ENCODE measurements around the gene ITGA3.
"Not testable (repeated sequence)": the region's sequence is repeated elsewhere in the genome, so short reads cannot be mapped to it uniquely, and the experiment has no call there.

Gene ITGA3

GRCh38 chr17:50035421-50035879 lies 20.5 kb upstream of the ITGA3 start:
- no peak for DNase-seq

GRCh38 chr17:50035945-50036344 lies 20.0 kb upstream of the ITGA3 start:
- DNase-seq = no peak

- DNase-seq = peak; percentile 28
These were observed 19.3 kb upstream of the ITGA3 start for GRCh38 chr17:50036455-50037261.

- peak; percentile 33 for DNase-seq
These were observed 18.4 kb upstream of the ITGA3 start for GRCh38 chr17:50037321-50038107.

- DNase-seq = no peak
These were observed 16.9 kb upstream of the ITGA3 start for GRCh38 chr17:50039058-50039457.

- not testable (repeated sequence) for DNase-seq
These were observed 15.4 kb upstream of the ITGA3 start for GRCh38 chr17:50040496-50040895.

- DNase-seq = no peak
These were observed 13.7 kb upstream of the ITGA3 start for GRCh38 chr17:50042211-50042610.

- DNase-seq = no peak
These were observed 12.4 kb upstream of the ITGA3 start for GRCh38 chr17:50043290-50044148.

GRCh38 chr17:50044483-50044882 lies 11.4 kb upstream of the ITGA3 start:
- DNase-seq = peak; percentile 93

GRCh38 chr17:50045154-50045553 lies 10.8 kb upstream of the ITGA3 start:
- no peak for DNase-seq

- DNase-seq = no peak
These were observed 9.7 kb upstream of the ITGA3 start for GRCh38 chr17:50046179-50046578.

GRCh38 chr17:50046667-50047066 lies 9.2 kb upstream of the ITGA3 start:
- DNase-seq = no peak

GRCh38 chr17:50047083-50047482 lies 8.8 kb upstream of the ITGA3 start:
- DNase-seq = no peak

- DNase-seq = no peak
These were observed 8.3 kb upstream of the ITGA3 start for GRCh38 chr17:50047488-50048126.

GRCh38 chr17:50048146-50048720 lies 7.7 kb upstream of the ITGA3 start:
- no peak for DNase-seq

GRCh38 chr17:50048988-50049387 lies 6.9 kb upstream of the ITGA3 start:
- no peak for DNase-seq

- peak; percentile 23 for DNase-seq
These were observed 6.3 kb upstream of the ITGA3 start for GRCh38 chr17:50049636-50050035.

GRCh38 chr17:50050431-50051032 lies 5.4 kb upstream of the ITGA3 start:
- DNase-seq = no peak

GRCh38 chr17:50051082-50051576 lies 4.8 kb upstream of the ITGA3 start:
- DNase-seq = peak; percentile 30

GRCh38 chr17:50051606-50052005 lies 4.3 kb upstream of the ITGA3 start:
- DNase-seq = no peak

GRCh38 chr17:50052241-50052796 lies 3.6 kb upstream of the ITGA3 start:
- no peak for DNase-seq
